B cell (primary cell): ENCODE results near the gene ZIC2. TPM values are rescaled to one million over a fixed set of nuclear protein-coding genes. Genes with fewer than 3 reads are reported as not detected.

Experiments used
- ATAC-seq: fragments of 200-7000 bp; cut with Tn5 transposase; one replicate; pipeline ENCODE4 v1.10.0; 2021; ENCODE audit warnings: low read depth, mild to moderate bottlenecking, moderate number of reproducible peaks, moderate library complexity
- CTCF ChIA-PET: fragments of 350-600 bp; sonication (Branson Sonifier 250); formaldehyde crosslinking; loops from one replicate; lab custom pipeline; 2021; ENCODE audit warnings: antibody characterized with exemption, inconsistent platforms; lab: Charles Lee
- POLR2A ChIA-PET: fragments of 350-600 bp; sonication (Branson Sonifier 250); formaldehyde crosslinking; loops from one replicate; lab custom pipeline; 2021; ENCODE audit warnings: antibody characterized with exemption; lab: Charles Lee
- DNase-seq: peaks from one replicate; pipeline ENCODE4 v3.0.0; 2013
- H2AFZ ChIP-seq: 2 replicates; pipeline ENCODE4 v1.6.1; 2012; ENCODE audit warnings: mild to moderate bottlenecking, low read depth, low read length; ENCODE audit not compliant: insufficient read depth, poor library complexity, severe bottlenecking
- H3K27ac ChIP-seq, 2 donors: 1 replicate in 1 of 2; 2 replicates in 1 of 2; pipeline ENCODE4 v1.5.1; 2012 to 2013; ENCODE audit warnings: low read length in 2 of 2, mild to moderate bottlenecking in 2 of 2, moderate library complexity in 1 of 2
- H3K27me3 ChIP-seq, 4 experiments: fragments of 200-600 bp in 1 of 4; sonication (generic) in 1 of 4; replicated peaks in 1 of 4; 1 replicate in 2 of 4; 2 replicates in 2 of 4; pipeline versions ENCODE4 v1.6.1 to v1.7.0; 2013 to 2016; ENCODE audit warnings: low read length in 3 of 4, mild to moderate bottlenecking in 2 of 4, mixed read lengths in 1 of 4, moderate library complexity in 1 of 4; ENCODE audit not compliant: insufficient read depth in 4 of 4, control insufficient read depth in 3 of 4; ENCODE audit errors: control extremely low read depth in 1 of 4
- H3K36me3 ChIP-seq, 2 experiments: replicated peaks in 1 of 2; 1 replicate in 1 of 2; 2 replicates in 1 of 2; pipeline versions ENCODE4 v1.6.1 to v1.7.1; 2013; ENCODE audit warnings: low read length in 1 of 2; ENCODE audit not compliant: insufficient read depth in 2 of 2, control insufficient read depth in 1 of 2; ENCODE audit errors: control extremely low read depth in 1 of 2, extremely low read depth in 1 of 2
- H3K4me1 ChIP-seq, 2 donors: fragments of 200-600 bp in 1 of 2; sonication (generic) in 1 of 2; 1 replicate in 1 of 2; 2 replicates in 1 of 2; pipeline versions ENCODE4 v1.5.1 to v1.6.1; 2013 to 2017; ENCODE audit warnings: low read length in 2 of 2; ENCODE audit not compliant: control insufficient read depth in 2 of 2, insufficient read depth in 2 of 2
- H3K4me2 ChIP-seq: replicated peaks from 2 replicates; pipeline ENCODE3; 2012; ENCODE audit warnings: mild to moderate bottlenecking, low read depth, low read length; ENCODE audit not compliant: poor library complexity, severe bottlenecking
- H3K4me3 ChIP-seq, 5 experiments: fragments of 200-600 bp in 1 of 5; sonication (generic) in 1 of 5; 1 replicate in 3 of 5; 2 replicates in 2 of 5; pipeline versions ENCODE4 v1.5.1 to v1.7.0; 2011 to 2016; ENCODE audit warnings: low read length in 4 of 5, mild to moderate bottlenecking in 4 of 5, low read depth in 2 of 5, control low read depth in 1 of 5, moderate library complexity in 1 of 5; ENCODE audit not compliant: insufficient read depth in 1 of 5; ENCODE audit errors: control extremely low read depth in 1 of 5, extremely low read depth in 1 of 5
- H3K79me2 ChIP-seq: fragments of 200-600 bp; sonication (generic); one replicate; pipeline ENCODE4 v1.6.0; 2016; ENCODE audit warnings: low read length; ENCODE audit not compliant: control insufficient read depth, insufficient read depth
- H3K9ac ChIP-seq: fragments of 200-600 bp; sonication (generic); 2 replicates; pipeline ENCODE4 v1.6.1; 2017; ENCODE audit warnings: mild to moderate bottlenecking, low read length, moderate library complexity
- H3K9me3 ChIP-seq, 3 donors: one replicate each; pipeline versions ENCODE4 v1.6.1 to v1.7.1; 2013; ENCODE audit warnings: low read length in 2 of 3; ENCODE audit not compliant: control insufficient read depth in 2 of 3, insufficient read depth in 1 of 3; ENCODE audit errors: control extremely low read depth in 1 of 3
- H4K20me1 ChIP-seq: 2 replicates; pipeline ENCODE4 v1.6.0; 2012; ENCODE audit warnings: mild to moderate bottlenecking, low read length; ENCODE audit not compliant: insufficient read depth, control insufficient read depth, poor library complexity, severe bottlenecking
- H3K27ac Mint-ChIP-seq: one replicate; pipeline ENCODE4 v1.8.0; 2021; ENCODE audit warnings: mixed read lengths
- H3K27me3 Mint-ChIP-seq: one replicate; pipeline ENCODE4 v1.8.0; 2021; ENCODE audit warnings: mixed read lengths
- H3K4me1 Mint-ChIP-seq: one replicate; pipeline ENCODE4 v1.8.0; 2021; ENCODE audit warnings: mixed read lengths
- H3K4me3 Mint-ChIP-seq: one replicate; pipeline ENCODE4 v1.8.0; 2021; ENCODE audit warnings: mixed read lengths
- H3K9me3 Mint-ChIP-seq: one replicate; pipeline ENCODE4 v1.8.0; 2022; ENCODE audit warnings: mixed read lengths; ENCODE audit not compliant: insufficient read depth
- EZH2 ChIP-seq: IDR thresholded peaks from 2 replicates; pipeline ENCODE4 v1.6.1; 2012; ENCODE audit warnings: borderline replicate concordance, low read depth, mild to moderate bottlenecking, moderate library complexity, low read length; ENCODE audit not compliant: insufficient read depth, poor library complexity, severe bottlenecking
- WGBS: methylation state at CpG from one replicate; pipeline ENCODE4 v1.1.5; 2013; ENCODE audit warnings: missing lambda C conversion rate; ENCODE audit not compliant: insufficient coverage; 5-methylcytosine and 5-hydroxymethylcytosine counted together
- intact Hi-C: fragments of 100-400 bp; cut with micrococcal nuclease; formaldehyde crosslinking; loops from one replicate; pipeline ENCODE4 v1.10.0; 2022
- polyA plus RNA-seq: library from polyadenylated mRNA; depleted of rRNA; stranded (reverse); fragments of >200 nt; gene quantifications from 2 replicates; pipeline ENCODE4 v1.2.3, GENCODE V29; 2012
- total RNA-seq, 2 donors: library from RNA; stranded (reverse); fragments of 120-200 nt in 1 of 2; gene quantifications; 1 replicate in 1 of 2; 2 replicates in 1 of 2; pipeline versions ENCODE4 v1.2.3 to v1.2.4, GENCODE V29; 2013 to 2022
- TF ChIP-seq, protein P1 (sequence below): fragments of 200-600 bp; IDR thresholded peaks from one replicate; pipeline ENCODE4 v1.8.0; 2022; ENCODE audit warnings: antibody characterized with exemption, mild to moderate bottlenecking

Gene ZIC2
- total and polyA plus RNA-seq, 2 donors (not counting 1 experiment from before 2014, with no cell fraction given), result not detected

DNA sequence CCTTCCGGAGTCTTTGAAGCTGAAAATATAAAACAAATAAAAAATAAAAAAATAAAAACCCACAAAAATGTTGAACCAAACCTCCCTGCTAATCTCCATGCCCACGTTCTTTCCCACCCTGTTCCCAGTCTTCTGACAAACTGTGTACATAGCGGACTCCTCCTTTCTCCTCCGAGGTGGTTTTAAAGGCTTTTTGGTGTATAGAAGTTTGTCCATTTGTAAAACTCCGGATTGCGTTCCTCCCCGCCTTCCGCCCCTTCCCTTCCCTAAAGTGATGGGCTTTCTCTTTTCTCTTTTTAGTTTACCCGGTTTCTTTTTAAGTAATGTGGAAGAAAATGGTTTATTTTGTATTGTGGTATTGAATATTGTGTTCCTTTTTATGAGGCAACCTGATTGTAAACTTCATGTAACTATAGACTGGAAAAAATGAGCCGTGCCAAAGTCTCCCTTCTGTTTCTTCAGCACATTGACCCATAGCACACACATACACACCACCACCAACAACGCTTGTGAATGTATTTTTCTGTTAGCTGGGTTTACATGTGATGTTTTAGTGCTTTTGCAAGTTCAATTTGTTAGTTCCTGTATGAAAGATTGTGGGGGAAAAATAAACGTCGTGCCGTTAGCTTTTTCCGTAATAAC lies 4.4 kb downstream of the ZIC2 start:
- Mint-ChIP-seq H3K9me3 (peaks cover 7% of the 10 kb centered on the region), H3K27ac (peak overlapping the region; percentile 34), H3K27me3 (peaks cover 69% of the 10 kb centered on the region), H3K4me3 (peak overlapping the region; percentile 21), H3K4me1 (peaks cover 12% of the 10 kb centered on the region)
- peak; percentile 33 for TF ChIP-seq EZH2
- TF ChIP-seq, protein P1, sequence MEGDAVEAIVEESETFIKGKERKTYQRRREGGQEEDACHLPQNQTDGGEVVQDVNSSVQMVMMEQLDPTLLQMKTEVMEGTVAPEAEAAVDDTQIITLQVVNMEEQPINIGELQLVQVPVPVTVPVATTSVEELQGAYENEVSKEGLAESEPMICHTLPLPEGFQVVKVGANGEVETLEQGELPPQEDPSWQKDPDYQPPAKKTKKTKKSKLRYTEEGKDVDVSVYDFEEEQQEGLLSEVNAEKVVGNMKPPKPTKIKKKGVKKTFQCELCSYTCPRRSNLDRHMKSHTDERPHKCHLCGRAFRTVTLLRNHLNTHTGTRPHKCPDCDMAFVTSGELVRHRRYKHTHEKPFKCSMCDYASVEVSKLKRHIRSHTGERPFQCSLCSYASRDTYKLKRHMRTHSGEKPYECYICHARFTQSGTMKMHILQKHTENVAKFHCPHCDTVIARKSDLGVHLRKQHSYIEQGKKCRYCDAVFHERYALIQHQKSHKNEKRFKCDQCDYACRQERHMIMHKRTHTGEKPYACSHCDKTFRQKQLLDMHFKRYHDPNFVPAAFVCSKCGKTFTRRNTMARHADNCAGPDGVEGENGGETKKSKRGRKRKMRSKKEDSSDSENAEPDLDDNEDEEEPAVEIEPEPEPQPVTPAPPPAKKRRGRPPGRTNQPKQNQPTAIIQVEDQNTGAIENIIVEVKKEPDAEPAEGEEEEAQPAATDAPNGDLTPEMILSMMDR, result no peak
- Histone ChIP-seq H2AFZ (no peak overlapping the region), H3K4me3 (no peak overlapping the region), H3K27ac (no peak overlapping the region), H3K4me1 (peaks cover 29 to 56% of the 10 kb centered on the region in 2 donors), H3K9ac (no peak overlapping the region), H3K36me3 (no peaks in the 10 kb centered on the region), H3K9me3 (peaks cover 1 to 70% (median 45%) of the 10 kb centered on the region in 3 donors), H3K79me2 (no peaks in the 10 kb centered on the region), H3K4me2 (no peak overlapping the region), H4K20me1 (no peaks in the 10 kb centered on the region), H3K27me3 (peaks cover 2 to 86% (median 68%) of the 10 kb centered on the region in 4 experiments)
- ChIA-PET CTCF (interaction anchor here (0.5 to 2.0 kb wide), 3 partner anchors 12 to 654 kb away, joined by 3 to 6 read pairs (median 4); no protein-coding TSS in a partner anchor), POLR2A (no interaction called here)
- WGBS, result no CpG with 5 or more reads among the region's 15 CpGs
- DNase-seq (peak; percentile 32), ATAC-seq (no peak)
- intact Hi-C loops, result no loop called here

DNA sequence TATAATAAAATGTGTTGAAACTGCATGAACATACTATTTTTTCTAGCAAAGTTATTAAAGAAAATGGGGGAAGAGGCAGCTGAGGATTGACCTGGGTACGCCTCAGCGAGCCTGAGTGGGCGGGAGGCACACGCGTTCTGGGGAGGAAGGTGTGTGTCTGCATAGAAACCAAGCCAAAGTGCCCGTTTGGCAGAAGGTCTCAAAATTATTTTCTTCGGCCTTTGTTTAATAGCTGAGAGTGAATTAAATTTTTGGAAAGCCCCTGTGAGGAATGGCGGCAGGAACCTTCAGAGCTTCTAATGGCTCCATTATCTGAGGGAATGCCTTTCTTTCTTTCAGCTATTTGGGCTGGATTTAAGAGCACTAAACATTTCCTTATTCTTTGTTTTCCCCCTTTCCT lies 5.2 kb downstream of the ZIC2 start:
- Histone ChIP-seq H3K4me1 (peaks cover 30 to 64% of the 10 kb centered on the region in 2 donors), H3K4me2 (no peak overlapping the region), H3K9ac (no peak overlapping the region), H2AFZ (no peak overlapping the region), H3K4me3 (no peak overlapping the region), H3K27me3 (peaks cover 2 to 92% (median 76%) of the 10 kb centered on the region in 4 experiments), H3K27ac (no peak overlapping the region), H3K9me3 (peaks cover 1 to 78% (median 45%) of the 10 kb centered on the region in 3 donors), H4K20me1 (no peaks in the 10 kb centered on the region), H3K36me3 (no peaks in the 10 kb centered on the region), H3K79me2 (no peaks in the 10 kb centered on the region)
- Mint-ChIP-seq H3K4me1 (peaks cover 12% of the 10 kb centered on the region), H3K4me3 (no peak overlapping the region), H3K27ac (no peak overlapping the region), H3K9me3 (peaks cover 7% of the 10 kb centered on the region), H3K27me3 (peaks cover 72% of the 10 kb centered on the region)
- ATAC-seq (no peak), DNase-seq (no peak)
- POLR2A ChIA-PET, result interaction anchor here (0.5 kb wide), 1 partner anchor 41 kb away, joined by 7 read pairs; no protein-coding TSS in a partner anchor
- intact Hi-C loops, result no loop called here
- CTCF ChIA-PET, result interaction anchor here (0.5 to 2.0 kb wide), 2 partner anchors 13 to 71 kb away, joined by 4 to 6 read pairs; no protein-coding TSS in a partner anchor
- no peak for TF ChIP-seq EZH2
- TF ChIP-seq, protein P1, result no peak
- WGBS, result 23% methylated on average over 7 of the region's 8 CpGs
